H1 (cell line): ENCODE measurements around the gene CMTM5. TPM values are rescaled to one million over a fixed set of nuclear protein-coding genes. Genes with fewer than 3 reads are reported as not detected.

Experiments
- CTCF ChIA-PET: fragments of 300-600 bp; sonication (Branson Sonifier 250); formaldehyde crosslinking; loops from one replicate; lab custom pipeline; 2021; ENCODE audit not compliant: partially characterized antibody; lab: Charles Lee
- POLR2A ChIA-PET: fragments of 300-600 bp; sonication (Branson Sonifier 250); formaldehyde crosslinking; loops from one replicate; lab custom pipeline; 2021; ENCODE audit warnings: inconsistent platforms; ENCODE audit not compliant: partially characterized antibody; lab: Charles Lee
- DNase-seq, 2 experiments: peaks; one replicate each; pipeline versions ENCODE4 v3.0.0 to v3.0.0-alpha.2; 2010 to 2022; ENCODE audit warnings: low spot score in 2 of 2, low read depth in 1 of 2, mixed read lengths in 1 of 2
- FAIRE-seq: peaks from 2 replicates; lab custom pipeline; 2011; peaks lifted over from hg19 to GRCh38; lab: Jason Lieb, UNC
- H2AFZ ChIP-seq: 2 replicates; pipeline ENCODE4 v1.8.1; 2012; ENCODE audit warnings: low read length, inconsistent platforms
- H2AK5ac ChIP-seq: 2 replicates; pipeline ENCODE4 v1.6.1; 2013; ENCODE audit warnings: low read depth, low read length
- H2BK120ac ChIP-seq: replicated peaks from 2 replicates; pipeline ENCODE3; 2013; ENCODE audit warnings: low read depth, low read length, inconsistent platforms
- H2BK12ac ChIP-seq: 2 replicates; pipeline ENCODE4 v1.6.1; 2013; ENCODE audit warnings: low read depth, low read length
- H2BK15ac ChIP-seq: 2 replicates; pipeline ENCODE4 v1.6.1; 2013; ENCODE audit warnings: low read length
- H2BK20ac ChIP-seq: 2 replicates; pipeline ENCODE4 v1.6.1; 2013; ENCODE audit warnings: low read length
- H2BK5ac ChIP-seq: 2 replicates; pipeline ENCODE4 v1.6.1; 2013; ENCODE audit warnings: low read depth, low read length
- H3K14ac ChIP-seq: 2 replicates; pipeline ENCODE4 v1.6.1; 2013; ENCODE audit warnings: inconsistent platforms; ENCODE audit not compliant: insufficient read length
- H3K18ac ChIP-seq: 2 replicates; pipeline ENCODE4 v1.6.1; 2013; ENCODE audit warnings: low read length; ENCODE audit errors: extremely low read depth
- H3K23ac ChIP-seq: 2 replicates; pipeline ENCODE4 v1.6.1; 2013; ENCODE audit warnings: inconsistent platforms; ENCODE audit not compliant: insufficient read length
- H3K23me2 ChIP-seq: 2 replicates; pipeline ENCODE4 v1.6.1; 2013; ENCODE audit warnings: low read depth, low read length
- H3K27ac ChIP-seq: 2 replicates; pipeline ENCODE4 v1.6.1; 2011; ENCODE audit warnings: low read depth, low read length, inconsistent platforms
- H3K27me3 ChIP-seq, 4 experiments: replicated peaks in 1 of 4; 1 replicate in 1 of 4; 2 replicates in 3 of 4; pipeline versions ENCODE4 v1.6.1 to v1.8.1; 2011 to 2013; ENCODE audit warnings: low read length in 3 of 4, mild to moderate bottlenecking in 3 of 4, inconsistent platforms in 2 of 4, mixed read lengths in 2 of 4, moderate library complexity in 1 of 4; ENCODE audit not compliant: control insufficient read depth in 3 of 4, insufficient read depth in 3 of 4; ENCODE audit errors: extremely low read depth in 1 of 4
- H3K36me3 ChIP-seq, 4 experiments: 2 replicates each; pipeline versions ENCODE4 v1.6.1 to v1.8.1; 2011 to 2013; ENCODE audit warnings: mild to moderate bottlenecking in 4 of 4, low read length in 3 of 4, moderate library complexity in 2 of 4, control low read depth in 1 of 4, inconsistent platforms in 1 of 4; ENCODE audit not compliant: insufficient read depth in 4 of 4, control insufficient read depth in 2 of 4
- H3K4ac ChIP-seq: replicated peaks from 2 replicates; pipeline ENCODE3; 2013; ENCODE audit warnings: low read length, low read depth, mixed read lengths, inconsistent platforms; ENCODE audit not compliant: insufficient read length
- H3K4me1 ChIP-seq, 4 experiments: replicated peaks in 1 of 4; 1 replicate in 1 of 4; 2 replicates in 3 of 4; pipeline versions ENCODE4 v1.6.1 to v1.8.1; 2011 to 2013; ENCODE audit warnings: low read length in 3 of 4, inconsistent platforms in 2 of 4, mixed read lengths in 1 of 4; ENCODE audit not compliant: insufficient read depth in 4 of 4, control insufficient read depth in 3 of 4
- H3K4me2 ChIP-seq, 2 experiments: 2 replicates each; pipeline versions ENCODE4 v1.6.1 to v1.8.1; 2011 to 2013; ENCODE audit warnings: low read depth in 2 of 2, low read length in 2 of 2, control low read depth in 1 of 2, inconsistent platforms in 1 of 2, mild to moderate bottlenecking in 1 of 2; ENCODE audit not compliant: insufficient read depth in 1 of 2
- H3K4me3 ChIP-seq, 4 experiments: fragments of 200-600, 300-600 bp in 1 of 4; sonication (generic), shearing (Covaris generic), sonication (Bioruptor Twin) in 1 of 4; 2 replicates each; pipeline versions ENCODE4 v1.5.1 to v1.8.1; 2011 to 2016; ENCODE audit warnings: low read length in 4 of 4, low read depth in 3 of 4, control low read depth in 2 of 4, inconsistent platforms in 2 of 4, mild to moderate bottlenecking in 2 of 4, mixed read lengths in 1 of 4, moderate library complexity in 1 of 4; ENCODE audit not compliant: insufficient read depth in 2 of 4; ENCODE audit errors: extremely low read depth in 1 of 4
- H3K56ac ChIP-seq: replicated peaks from 2 replicates; pipeline ENCODE3; 2013; ENCODE audit warnings: low read depth, mild to moderate bottlenecking, mixed read lengths, low read length, inconsistent platforms; ENCODE audit not compliant: insufficient read length
- H3K79me1 ChIP-seq: 2 replicates; pipeline ENCODE4 v1.6.1; 2013; ENCODE audit warnings: low read depth, low read length, control low read depth
- H3K79me2 ChIP-seq, 2 experiments: 2 replicates each; pipeline versions ENCODE4 v1.6.1 to v1.8.1; 2012 to 2013; ENCODE audit warnings: low read length in 2 of 2, mild to moderate bottlenecking in 2 of 2, inconsistent platforms in 1 of 2; ENCODE audit not compliant: insufficient read depth in 2 of 2, control insufficient read depth in 1 of 2
- H3K9ac ChIP-seq, 4 experiments: replicated peaks in 1 of 4; 1 replicate in 1 of 4; 2 replicates in 3 of 4; pipeline versions ENCODE4 v1.6.1 to v1.8.1; 2011 to 2013; ENCODE audit warnings: low read depth in 3 of 4, low read length in 3 of 4, control low read depth in 2 of 4, mild to moderate bottlenecking in 2 of 4, moderate library complexity in 2 of 4, inconsistent platforms in 1 of 4; ENCODE audit errors: extremely low read depth in 1 of 4
- H3K9me3 ChIP-seq, 2 experiments: 2 replicates each; pipeline versions ENCODE4 v1.6.1 to v1.8.1; 2012 to 2013; ENCODE audit warnings: mild to moderate bottlenecking in 2 of 2, moderate library complexity in 2 of 2, control low read depth in 1 of 2, inconsistent platforms in 1 of 2, low read depth in 1 of 2, low read length in 1 of 2, mixed read lengths in 1 of 2; ENCODE audit not compliant: insufficient read depth in 2 of 2
- H4K20me1 ChIP-seq, 2 experiments: replicated peaks in 1 of 2; 2 replicates each; pipeline versions ENCODE3 to v1.8.1; 2011 to 2013; ENCODE audit warnings: inconsistent platforms in 2 of 2, low read length in 2 of 2, mild to moderate bottlenecking in 1 of 2; ENCODE audit not compliant: insufficient read depth in 2 of 2, control insufficient read depth in 1 of 2
- H4K5ac ChIP-seq: 2 replicates; pipeline ENCODE4 v1.6.1; 2013; ENCODE audit warnings: low read length, low read depth, mixed read lengths, inconsistent platforms; ENCODE audit not compliant: insufficient read length
- H4K8ac ChIP-seq: 2 replicates; pipeline ENCODE4 v1.8.0; 2013; ENCODE audit warnings: mild to moderate bottlenecking, moderate library complexity, low read length, inconsistent platforms; ENCODE audit not compliant: insufficient read depth; ENCODE audit errors: extremely low read depth
- H4K91ac ChIP-seq: replicated peaks from 2 replicates; pipeline ENCODE3; 2013; ENCODE audit warnings: low read length, mixed read lengths, inconsistent platforms; ENCODE audit not compliant: insufficient read length
- ATF3 ChIP-seq: IDR thresholded peaks from 2 replicates; pipeline ENCODE4 v1.6.1; 2011; ENCODE audit warnings: low read depth, mild to moderate bottlenecking, low read length; ENCODE audit not compliant: insufficient read depth
- BCL11A ChIP-seq, 2 experiments: IDR thresholded peaks; one replicate each; pipeline ENCODE4 v1.6.1; 2011; ENCODE audit warnings: low read depth in 2 of 2, low read length in 2 of 2, mild to moderate bottlenecking in 2 of 2
- CBX5 ChIP-seq: fragments of 300-800, 300-1000 bp; sonication (generic); IDR thresholded peaks from 2 replicates; pipeline ENCODE4 v1.7.1; 2016; ENCODE audit warnings: antibody characterized with exemption, low read length, low read depth
- CEBPB ChIP-seq: IDR thresholded peaks from 2 replicates; pipeline ENCODE4 v1.6.1; 2012; ENCODE audit warnings: low read depth, low read length
- CHD2 ChIP-seq: IDR thresholded peaks from 2 replicates; pipeline ENCODE4 v1.6.1; 2012; ENCODE audit warnings: low read length, improper control_type of control experiment
- CREB1 ChIP-seq: IDR thresholded peaks from 2 replicates; pipeline ENCODE4 v1.6.1; 2012; ENCODE audit warnings: inconsistent platforms
- CTBP2 ChIP-seq: IDR thresholded peaks from 2 replicates; pipeline ENCODE4 v1.7.0; 2011; ENCODE audit warnings: borderline replicate concordance, mild to moderate bottlenecking, moderate library complexity, mixed read lengths, low read length; ENCODE audit not compliant: insufficient read depth, insufficient read length
- EGR1 ChIP-seq: IDR thresholded peaks from 2 replicates; pipeline ENCODE4 v1.6.1; 2011; ENCODE audit warnings: low read depth, low read length, borderline replicate concordance
- GTF2F1 ChIP-seq: IDR thresholded peaks from 2 replicates; pipeline ENCODE4 v1.6.1; 2012; ENCODE audit warnings: low read depth, low read length, improper control_type of control experiment, borderline replicate concordance
- JUN ChIP-seq: IDR thresholded peaks from 2 replicates; pipeline ENCODE4 v1.6.1; 2011; ENCODE audit warnings: low read depth, mild to moderate bottlenecking, improper control_type of control experiment, low read length
- POLR2A ChIP-seq, 2 experiments: IDR thresholded peaks; 1 replicate in 1 of 2; 2 replicates in 1 of 2; pipeline ENCODE4 v1.6.1; 2011; ENCODE audit warnings: low read depth in 2 of 2, low read length in 2 of 2, mild to moderate bottlenecking in 2 of 2; ENCODE audit errors: control extremely low read depth in 1 of 2
- RXRA ChIP-seq: IDR thresholded peaks from 2 replicates; pipeline ENCODE4 v1.6.1; 2011; ENCODE audit warnings: low read depth, mild to moderate bottlenecking, low read length, moderate library complexity; ENCODE audit not compliant: insufficient read depth
- SP1 ChIP-seq: IDR thresholded peaks from 2 replicates; pipeline ENCODE4 v1.6.1; 2011; ENCODE audit warnings: low read depth, low read length
- SP4 ChIP-seq: IDR thresholded peaks from 2 replicates; pipeline ENCODE4 v1.6.1; 2012; ENCODE audit warnings: low read length, inconsistent platforms
- WGBS, 2 experiments: shearing (Covaris generic) in 1 of 2; methylation state at CpG; one replicate each; pipeline versions ENCODE4 v1.1.6 to v1.1.7; 2013 to 2015; ENCODE audit warnings: low lambda C conversion rate in 2 of 2, mixed read lengths in 2 of 2, inconsistent platforms in 1 of 2, low coverage in 1 of 2, missing lambda C conversion rate in 1 of 2; ENCODE audit not compliant: insufficient replicate concordance in 2 of 2, insufficient coverage in 1 of 2, insufficient read length in 1 of 2; ENCODE audit errors: extremely low coverage in 1 of 2, missing lambda C conversion rate in 1 of 2; 5-methylcytosine and 5-hydroxymethylcytosine counted together
- polyA plus RNA-seq, 7 experiments: library from polyadenylated mRNA; depleted of rRNA in 3 of 7; stranded (reverse) in 5 of 7; unstranded in 2 of 7; fragments of >200 nt in 5 of 7; fragments of 200-250 nt in 2 of 7; gene quantifications; 1 replicate in 5 of 7; 2 replicates in 1 of 7; 4 replicates in 1 of 7; pipeline versions ENCODE4 v1.2.1 to v1.2.3, GENCODE V29; 2011 to 2013; ENCODE audit warnings: missing spikeins in 2 of 7, mixed read lengths in 2 of 7
- total RNA-seq: library from RNA; stranded (reverse); fragmentation: NEBNext Ultra II Directional; extraction: Animal tissue kit (Norgen Biotek cat#: 25700); gene quantifications from 2 replicates; pipeline ENCODE4 v1.2.1, GENCODE V29; 2021

CMTM5 gene
- total and polyA plus RNA-seq, 2 of the 8 experiments (the other 6 are each of a cell fraction or from before 2014, with no cell fraction given): 2.1 TPM; not detected in 1

- ChIA-PET POLR2A (interaction anchor here (2.9 to 3.3 kb wide), 2 partner anchors 52 to 57 kb away, joined by 10 to 19 read pairs; partner anchors contain the start of gene PABPN1), CTCF (interaction anchor here (1.1 to 15.0 kb wide), 20 partner anchors 10 to 133 kb away, joined by 3 to 333 read pairs (median 9); partner anchors contain the start of genes BCL2L2, EFS, MYH7 and SLC22A17)
- H3K4me1 ChIP-seq: peaks cover 0 to 12% (median 4%) of the 10 kb centered on the region in 4 experiments; a peak in 3 of 7 replicates
- H4K5ac ChIP-seq: no peak overlapping the region
- DNase-seq (no peak), FAIRE-seq (no peak)
- no peak overlapping the region for H2BK5ac ChIP-seq
- no peaks in the 10 kb centered on the region for H3K79me2 ChIP-seq
- H3K9ac ChIP-seq: no peak overlapping the region
- no peak overlapping the region for H3K14ac ChIP-seq
- no peak overlapping the region for H3K18ac ChIP-seq
- no peaks in the 10 kb centered on the region for H3K9me3 ChIP-seq
- no peak overlapping the region for H4K91ac ChIP-seq
- WGBS, 2 experiments: 83% methylated on average over 11 of the region's 11 CpGs; no CpG with 5 or more reads in 1 of the 2 experiments
- H3K4me3 ChIP-seq: no peak overlapping the region
- no peaks in the 10 kb centered on the region for H3K36me3 ChIP-seq
- H4K20me1 ChIP-seq: no peaks in the 10 kb centered on the region
- H2AK5ac ChIP-seq: no peak overlapping the region
- H4K8ac ChIP-seq: no peak overlapping the region
- H2BK12ac ChIP-seq: no peak overlapping the region
- no peaks in the 10 kb centered on the region for H3K79me1 ChIP-seq
- no peak overlapping the region for H3K4ac ChIP-seq
- H2BK20ac ChIP-seq: no peak overlapping the region
- H2BK15ac ChIP-seq: no peak overlapping the region
- no peak overlapping the region for H3K27ac ChIP-seq
- H2AFZ ChIP-seq: no peak overlapping the region
- no peaks in the 10 kb centered on the region for H3K23me2 ChIP-seq
- no peak overlapping the region for H3K56ac ChIP-seq
- H3K4me2 ChIP-seq: no peak overlapping the region
- H2BK120ac ChIP-seq: no peak overlapping the region
- no peak overlapping the region for H3K23ac ChIP-seq
- peaks cover 0 to 23% (median 11%) of the 10 kb centered on the region in 4 experiments; a peak in 6 of 7 replicates for H3K27me3 ChIP-seq
- TF ChIP-seq SP1 (no peak), CHD2 (no peak), ATF3 (no peak), EGR1 (no peak), POLR2A (IDR thresholded peaks at IDR 0.05; ENCODE audit: control extremely low read depth in 1 of 2, low read depth in 2 of 2, low read length in 2 of 2) (no peak), CTBP2 (no peak), BCL11A (IDR thresholded peaks at IDR 0.05; ENCODE audit: low read depth in 2 of 2, low read length in 2 of 2) (no peak), CEBPB (no peak), JUN (no peak), SP4 (no peak), RXRA (no peak), GTF2F1 (no peak), CBX5 (no peak), CREB1 (no peak)
These were observed 1.9 kb downstream of the CMTM5 start for GRCh38 chr14:23378612-23379220.
